GM08714 (cell line): ENCODE results near the gene SAP30BP.

ENCODE experiments used
- H3K4me3 ChIP-seq: fragments of 200-500 bp; sonication (Bioruptor generic); 2 replicates; pipeline ENCODE4 v1.5.1; 2014; ENCODE audit warnings: mild to moderate bottlenecking, low read length, inconsistent platforms
- ZNF274 ChIP-seq: IDR thresholded peaks from 2 replicates; pipeline ENCODE4 v1.6.1; 2012; ENCODE audit warnings: mild to moderate bottlenecking, low read depth, low read length

Gene SAP30BP

DNA sequence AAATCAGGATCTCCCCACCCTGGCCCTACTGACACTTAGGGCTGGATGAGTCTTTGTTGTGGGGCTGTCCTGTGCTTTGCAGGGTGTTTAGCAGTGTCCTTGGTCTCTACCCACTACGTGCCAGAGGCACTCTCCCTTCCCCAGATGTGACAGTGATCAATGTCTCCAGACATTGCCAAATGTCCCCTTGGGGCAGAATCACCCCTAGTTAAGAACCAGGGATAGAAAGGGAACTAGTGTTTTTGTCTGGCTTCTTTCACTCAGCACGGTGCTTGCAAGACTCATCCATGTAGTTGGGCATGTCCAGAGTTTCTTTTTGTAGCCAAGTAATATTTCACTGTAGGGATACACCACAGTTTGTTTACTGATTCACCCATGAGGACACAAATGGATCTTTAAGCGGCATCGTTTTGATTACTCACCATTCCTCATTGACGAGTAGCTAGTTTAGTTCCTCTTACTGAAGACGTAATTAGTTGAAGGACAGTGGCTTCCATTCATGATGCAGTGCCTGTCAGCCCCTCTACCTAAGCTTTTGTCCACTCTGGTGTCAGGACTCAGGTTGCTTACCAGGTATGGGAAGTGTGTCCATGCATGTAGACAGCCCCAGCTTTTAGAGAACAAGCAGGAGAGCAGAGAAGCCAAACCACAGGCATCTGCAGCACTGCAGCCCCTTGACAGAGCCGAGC is 28.1 kb downstream of the SAP30BP start:
- no peak overlapping the region for H3K4me3 ChIP-seq

DNA sequence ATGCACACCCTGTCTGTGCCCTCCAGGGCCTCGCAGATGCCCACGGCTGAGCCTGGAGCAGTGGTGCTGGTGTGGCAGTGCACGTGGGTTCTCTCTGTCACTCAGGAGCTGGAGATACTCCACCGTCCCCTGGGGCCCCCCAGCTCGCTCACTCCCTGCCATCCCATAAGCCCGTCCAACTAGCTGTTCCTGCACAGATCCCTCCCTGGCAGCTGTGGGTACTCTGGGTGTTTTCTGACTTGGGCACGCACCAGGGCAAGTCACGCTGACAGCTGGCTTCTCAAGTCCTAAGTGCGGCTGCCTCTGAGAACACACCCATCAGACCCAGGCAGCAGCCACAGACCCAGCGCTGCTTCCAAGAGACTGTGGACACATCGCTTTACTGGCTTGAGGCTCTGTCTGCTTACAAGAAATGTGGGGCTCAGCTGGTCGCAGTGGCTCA is 28.7 kb downstream of the SAP30BP start:
- no peak overlapping the region for H3K4me3 ChIP-seq
- TF ChIP-seq ZNF274: no peak

More for the DNA sequence above, 28.1 kb downstream of the SAP30BP start:
- no peak for TF ChIP-seq ZNF274

DNA sequence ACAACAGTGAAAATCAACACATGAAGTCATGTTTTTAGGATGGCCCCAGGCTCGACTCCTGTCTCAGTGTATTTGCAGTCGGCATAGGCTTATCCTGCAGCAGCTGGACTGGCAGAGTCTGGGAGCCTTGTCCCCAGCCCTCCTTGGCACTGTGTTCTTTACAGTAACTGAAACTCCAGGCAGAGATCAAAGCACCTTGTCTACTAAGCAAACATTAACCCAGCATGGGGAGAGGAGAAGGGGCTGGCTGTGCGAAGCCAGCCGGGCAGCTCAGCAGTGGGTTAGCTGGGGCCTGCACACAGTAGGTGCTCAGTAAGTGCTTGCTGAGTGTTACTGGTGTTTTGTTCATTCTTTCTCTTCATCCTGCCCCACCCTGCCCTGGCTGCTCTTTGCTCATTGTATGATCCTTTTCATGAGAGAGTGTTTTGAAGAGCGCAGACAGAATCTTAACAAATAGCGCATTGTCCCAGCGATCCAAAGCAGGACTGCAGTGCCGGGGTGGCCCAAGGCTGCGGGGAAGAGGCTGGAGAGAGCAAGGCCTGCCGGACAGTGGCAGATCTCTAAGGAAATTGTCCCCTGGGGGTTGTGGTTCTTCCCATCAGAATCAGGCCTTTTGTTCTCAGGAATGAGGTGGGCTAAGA is 30.6 kb downstream of the SAP30BP start:
- H3K4me3 ChIP-seq: no peak overlapping the region
- no peak for TF ChIP-seq ZNF274

GRCh38 chr17:75698659-75699058 is 31.5 kb downstream of the SAP30BP start:
- no peak for TF ChIP-seq ZNF274
- H3K4me3 ChIP-seq: no peak overlapping the region

DNA sequence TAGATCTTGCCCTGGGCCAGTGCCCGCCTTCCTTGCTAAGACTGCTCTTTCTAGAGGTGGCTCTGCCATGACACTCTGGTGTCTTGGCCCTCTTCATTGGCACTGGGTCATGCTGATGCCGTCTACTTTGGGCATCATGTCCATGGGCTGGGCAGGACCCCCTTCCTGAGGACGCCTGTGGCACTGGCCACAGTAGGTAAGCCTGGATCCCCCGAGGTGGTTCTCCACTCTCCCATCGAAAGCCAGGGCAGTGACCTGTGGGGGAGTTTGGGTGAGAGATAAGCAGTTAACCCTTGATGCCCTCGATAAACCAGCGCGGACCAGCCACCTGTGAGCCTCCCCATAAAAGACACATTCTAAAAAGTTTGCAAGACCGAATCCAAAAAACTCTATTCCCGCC is 34.1 kb downstream of the SAP30BP start:
- TF ChIP-seq ZNF274: no peak
- H3K4me3 ChIP-seq: no peak overlapping the region

DNA sequence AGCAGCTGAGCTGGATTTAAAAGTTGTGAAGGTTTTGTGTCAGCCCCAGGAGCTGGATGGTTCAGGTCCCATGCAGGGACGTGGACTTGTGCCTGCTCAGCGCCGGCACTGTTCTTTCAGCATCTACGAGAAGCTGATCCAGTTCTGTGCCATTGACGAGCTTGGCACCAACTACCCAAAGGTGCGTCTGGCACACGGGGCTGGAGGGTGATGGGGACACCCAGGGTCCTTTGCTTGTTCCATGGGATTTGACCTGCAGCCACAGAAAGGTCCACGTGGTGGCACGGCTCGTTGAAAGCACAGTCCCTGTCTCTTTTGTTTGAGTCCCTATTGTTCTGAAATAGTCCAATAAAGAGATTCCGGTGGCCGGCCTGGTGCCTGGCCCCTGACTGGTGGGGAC is 36.1 kb downstream of the SAP30BP start:
- H3K4me3 ChIP-seq: no peak overlapping the region
- TF ChIP-seq ZNF274: no peak

- TF ChIP-seq ZNF274: no peak
- H3K4me3 ChIP-seq: no peak overlapping the region
Observed at GRCh38 chr17:75703591-75703990, 36.5 kb downstream of the SAP30BP start.

DNA sequence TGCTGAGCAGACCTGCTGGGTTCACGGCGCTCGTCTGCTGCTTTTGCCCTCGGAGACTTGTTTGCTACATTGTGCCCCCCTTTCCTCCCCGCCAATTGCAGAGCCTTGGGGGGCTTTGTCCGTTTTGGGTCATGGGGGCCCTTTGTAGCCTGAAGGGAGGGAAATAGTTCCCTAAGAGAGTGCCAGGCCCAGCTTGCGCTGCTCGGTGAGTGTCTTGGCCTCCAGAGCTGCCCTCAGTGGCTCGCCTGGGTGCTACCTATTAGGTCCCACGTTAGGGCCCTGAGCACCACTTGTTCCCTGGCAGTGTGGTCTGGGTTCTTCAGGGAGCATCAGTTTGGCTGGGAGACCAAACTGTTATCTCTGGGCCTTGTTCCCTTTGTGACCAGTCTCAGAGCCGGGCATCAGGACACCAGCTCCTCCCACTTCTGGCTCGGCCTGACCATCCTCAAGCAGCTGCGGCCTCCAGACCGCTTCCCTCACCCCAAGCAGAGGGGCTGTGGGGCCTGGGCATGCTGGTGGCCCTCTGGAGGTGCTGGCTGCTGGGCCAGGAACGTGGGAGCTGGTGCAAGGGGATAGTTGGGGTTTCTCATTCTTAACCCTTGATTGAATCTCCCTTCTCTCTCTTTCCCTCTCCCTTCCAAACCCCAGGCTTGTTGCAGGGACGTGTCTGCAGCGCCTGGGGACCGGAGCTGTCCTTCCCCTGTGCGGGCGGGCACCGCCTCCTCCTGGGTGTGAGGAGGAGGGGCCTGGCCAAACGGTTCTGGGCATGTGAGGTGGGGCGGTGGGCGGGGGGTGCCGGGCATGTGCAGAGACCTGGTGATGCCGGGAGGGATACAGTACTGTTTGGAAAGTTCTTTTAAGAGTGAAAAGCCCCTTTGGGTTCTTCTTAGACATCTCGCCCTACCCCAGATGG is 38.1 kb downstream of the SAP30BP start:
- no peak for TF ChIP-seq ZNF274
- no peak overlapping the region for H3K4me3 ChIP-seq

DNA sequence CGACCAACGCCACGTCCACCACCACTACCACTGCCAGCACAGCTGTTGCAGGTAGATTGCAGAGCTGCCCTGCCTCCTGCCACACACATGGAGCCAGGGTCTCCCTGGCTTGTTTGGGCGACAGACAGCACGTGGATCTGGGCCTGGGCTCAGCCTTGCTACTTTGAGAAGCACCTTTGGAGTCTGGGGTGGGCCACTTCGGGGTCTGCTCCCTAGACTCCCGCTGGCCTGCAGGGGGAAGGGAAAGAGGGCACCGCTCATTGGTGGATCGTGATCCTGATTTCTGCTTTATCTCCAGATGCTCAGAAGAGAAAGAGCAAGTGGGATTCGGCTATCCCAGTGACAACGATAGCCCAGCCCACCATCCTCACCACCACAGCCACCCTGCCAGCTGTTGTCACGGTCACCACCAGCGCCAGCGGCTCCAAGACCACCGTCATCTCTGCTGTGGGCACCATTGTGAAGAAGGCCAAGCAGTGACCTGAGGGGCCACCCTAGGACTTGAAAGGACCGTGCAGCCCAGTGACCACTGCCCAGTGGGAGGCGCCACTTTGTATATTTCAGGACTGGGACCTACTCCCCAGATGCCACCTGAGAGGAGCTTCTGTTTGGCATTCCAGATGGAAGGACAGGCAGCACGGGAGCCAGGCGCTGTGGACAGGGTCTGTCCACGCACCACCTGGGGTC is 39.0 kb downstream of the SAP30BP start:
- no peak overlapping the region for H3K4me3 ChIP-seq
- no peak for TF ChIP-seq ZNF274

GRCh38 chr17:75707079-75707571 is 40.0 kb downstream of the SAP30BP start:
- TF ChIP-seq ZNF274: no peak
- H3K4me3 ChIP-seq: no peak overlapping the region

GRCh38 chr17:75712446-75712845 is 45.3 kb downstream of the SAP30BP start:
- H3K4me3 ChIP-seq: no peak overlapping the region
- no peak for TF ChIP-seq ZNF274

DNA sequence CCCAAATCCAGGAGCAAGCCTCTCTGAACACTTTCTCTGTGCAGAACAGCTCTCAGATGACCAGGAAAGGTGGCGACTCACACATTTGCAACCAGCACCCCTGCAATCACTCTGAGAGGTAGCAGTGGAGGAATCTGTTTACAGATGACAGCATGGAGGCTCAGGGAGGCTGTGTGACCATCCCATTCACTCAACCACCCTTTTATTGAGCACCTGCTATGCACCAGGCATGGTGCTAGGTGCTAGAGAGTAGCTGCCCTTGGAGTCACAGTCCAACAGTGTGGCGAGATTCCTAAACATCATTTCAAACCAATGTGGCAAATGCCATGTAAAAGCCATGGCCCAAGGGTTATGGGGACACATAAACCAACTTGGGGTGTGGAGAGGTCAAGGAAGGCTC is 52.6 kb downstream of the SAP30BP start:
- TF ChIP-seq ZNF274: no peak

DNA sequence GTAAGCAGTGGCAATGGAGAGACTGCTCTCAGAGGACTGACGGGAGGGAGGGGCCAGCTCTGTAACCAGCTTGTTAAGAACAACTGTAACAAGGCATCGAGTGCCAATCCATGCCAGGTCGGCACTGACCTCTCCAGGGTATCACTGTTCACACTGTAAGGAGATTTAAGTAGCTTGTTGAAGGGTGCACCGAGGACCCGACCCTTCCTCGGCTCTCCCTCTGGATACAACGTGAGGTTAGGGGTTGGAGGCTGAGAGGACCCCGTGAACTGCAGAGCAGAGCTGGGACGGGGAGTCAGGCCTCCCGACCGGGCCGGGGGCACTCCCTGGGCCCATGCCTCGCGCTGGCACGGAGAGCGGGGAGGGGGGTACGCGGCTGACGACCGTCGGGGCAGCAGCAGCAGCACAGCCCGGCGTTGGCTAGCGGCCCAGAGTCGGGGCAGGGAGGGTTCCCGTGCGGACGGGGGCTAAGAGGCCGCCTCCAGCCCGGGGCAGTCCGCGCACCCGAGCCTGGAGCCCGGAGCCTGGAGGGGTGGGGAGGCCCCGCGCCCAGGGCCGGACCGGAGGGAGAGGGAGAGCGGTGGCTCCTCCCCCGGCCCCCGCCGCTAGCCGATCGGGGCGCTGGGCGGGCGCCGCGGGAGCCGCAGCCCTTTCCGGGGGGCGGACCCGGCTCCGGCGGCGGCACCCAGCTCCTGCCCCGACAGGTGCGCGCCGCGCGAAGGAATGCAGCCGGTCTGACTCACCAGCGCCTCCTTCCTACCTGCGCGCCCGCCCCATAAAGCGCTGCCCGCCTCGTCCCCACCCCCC is 53.7 kb downstream of the SAP30BP start, which contains the start of gene ITGB4:
TSS of gene ITGB4 (plus strand) at position 804 of the 807 bp plus-strand sequence. CDS start 3,245 bp downstream, outside the sequence.
- H3K4me3 ChIP-seq: peak within 1 kb of the TSS; percentile 6; the same call in 1 of the 2 replicates
- no peak for TF ChIP-seq ZNF274

More for the DNA sequence above, 52.6 kb downstream of the SAP30BP start:
- H3K4me3 ChIP-seq: no peak overlapping the region
